GM19372 (cell line): ENCODE results near the gene ATP2C2.

Source experiments
- ATAC-seq: cut with Tn5 transposase; IDR thresholded peaks from one replicate; pipeline ENCODE4 v1.9.1; 2021; ENCODE audit warnings: mild to moderate bottlenecking, low read depth, moderate library complexity; ENCODE audit not compliant: unreplicated experiment

ATP2C2 gene

GRCh38 chr16:84463221-84463620 is 94.9 kb downstream of the ATP2C2 start:
- no peak for ATAC-seq

DNA sequence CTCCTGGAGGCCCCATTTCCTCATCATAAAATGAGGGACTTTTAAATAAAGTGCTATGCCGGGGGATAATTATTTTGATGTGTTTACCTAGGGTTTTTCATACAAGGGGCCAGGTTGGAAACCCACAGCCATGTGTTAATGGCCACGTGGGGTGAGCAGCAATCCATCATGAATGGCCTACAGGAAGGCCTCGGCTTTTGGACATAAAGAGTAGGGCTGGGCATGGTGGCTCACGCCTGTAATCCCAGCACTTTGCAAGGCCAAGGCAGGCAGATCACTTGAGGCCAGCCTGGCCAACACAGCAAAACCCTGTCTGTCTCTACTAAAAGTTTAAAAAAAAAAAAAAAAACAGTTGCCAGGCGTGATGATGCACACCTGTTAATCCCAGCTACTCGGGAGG is 95.8 kb downstream of the ATP2C2 start:
- ATAC-seq: no peak

DNA sequence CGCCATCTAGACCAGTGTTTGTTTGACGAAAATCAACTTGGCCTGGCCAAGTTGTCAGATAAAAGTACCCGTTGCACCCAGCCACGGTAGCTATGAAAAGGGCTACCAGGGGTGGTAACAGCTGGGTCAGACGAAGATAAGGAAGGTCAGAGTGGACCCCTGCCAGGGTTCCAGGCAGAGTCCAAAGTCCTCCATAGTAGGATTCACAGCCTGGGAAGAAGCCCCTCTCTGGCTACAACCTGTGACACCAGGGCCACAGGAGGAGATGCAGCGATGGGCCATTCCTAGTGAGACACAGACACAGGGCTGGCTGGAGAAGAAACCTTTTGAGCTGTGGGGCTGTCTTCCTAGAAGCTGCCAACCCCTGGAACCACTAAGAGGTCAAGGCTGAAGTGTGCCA is 96.8 kb downstream of the ATP2C2 start:
- ATAC-seq: no peak

- no peak for ATAC-seq
These were observed 98.4 kb downstream of the ATP2C2 start for GRCh38 chr16:84466692-84467091.

- no peak for ATAC-seq
These were observed 98.9 kb downstream of the ATP2C2 start for GRCh38 chr16:84467256-84467655.

- no peak for ATAC-seq
These were observed 99.4 kb downstream of the ATP2C2 start for GRCh38 chr16:84467709-84468108.

DNA sequence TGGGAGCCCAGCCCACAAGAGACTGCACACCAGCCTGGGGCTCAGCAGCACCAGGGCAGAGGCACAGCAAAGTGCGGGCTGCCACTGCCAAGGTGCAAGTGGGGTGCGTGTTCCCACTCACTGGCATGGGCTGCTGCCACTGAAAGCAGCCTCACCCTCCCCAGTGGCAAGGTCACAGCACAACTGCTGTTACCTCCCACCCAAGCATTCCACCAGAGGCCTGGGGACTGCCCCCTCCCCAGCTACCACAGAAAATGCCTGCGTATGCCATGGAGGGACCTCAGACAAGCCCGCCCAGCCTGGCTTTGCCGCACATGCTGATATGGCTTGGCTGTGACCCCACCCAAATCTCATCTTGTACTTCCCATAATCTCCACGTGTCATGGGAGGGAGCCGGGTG is 103.0 kb downstream of the ATP2C2 start:
- ATAC-seq: no peak

DNA sequence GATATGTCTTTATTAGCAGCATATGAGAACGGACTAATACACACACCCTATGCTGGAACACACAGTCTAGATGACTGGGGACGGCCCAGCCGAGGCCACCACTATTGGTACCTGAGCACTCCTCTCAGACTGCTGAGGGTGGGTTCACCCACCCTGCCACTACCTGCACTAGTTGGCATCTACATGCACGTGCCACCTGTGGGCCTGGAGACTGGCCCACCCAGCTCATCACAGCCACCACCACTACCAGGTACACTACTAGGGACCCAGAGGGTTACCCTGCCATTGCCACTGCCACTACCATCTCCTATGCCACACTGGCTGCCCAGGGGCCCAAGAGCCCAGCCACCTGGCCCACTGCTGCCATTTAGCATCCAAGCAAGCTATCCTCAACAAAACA is 103.6 kb downstream of the ATP2C2 start:
- no peak for ATAC-seq

GRCh38 chr16:84475643-84476240 is 107.4 kb downstream of the ATP2C2 start:
- ATAC-seq: no peak

GRCh38 chr16:84476401-84476800 is 108.1 kb downstream of the ATP2C2 start:
- ATAC-seq: no peak

DNA sequence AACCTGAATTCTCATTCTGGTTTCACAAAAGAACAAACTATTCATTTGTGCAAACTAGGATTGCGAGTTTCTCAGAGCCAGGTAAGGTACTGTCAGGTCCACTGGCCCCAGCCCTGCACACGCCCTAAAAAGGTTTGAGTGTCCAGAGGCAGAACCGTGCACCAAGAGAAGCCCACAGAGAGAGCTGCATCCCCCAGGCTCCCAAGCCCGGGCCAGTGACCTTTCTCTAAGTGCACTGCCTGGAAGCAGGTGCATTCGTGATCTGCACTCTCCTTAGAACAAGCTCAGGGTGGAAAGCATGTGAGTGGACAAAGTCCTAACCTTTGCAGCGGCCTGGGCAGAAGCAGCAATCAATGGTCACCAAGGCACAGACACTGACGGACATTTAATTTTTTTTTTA is 109.3 kb downstream of the ATP2C2 start:
- no peak for ATAC-seq

DNA sequence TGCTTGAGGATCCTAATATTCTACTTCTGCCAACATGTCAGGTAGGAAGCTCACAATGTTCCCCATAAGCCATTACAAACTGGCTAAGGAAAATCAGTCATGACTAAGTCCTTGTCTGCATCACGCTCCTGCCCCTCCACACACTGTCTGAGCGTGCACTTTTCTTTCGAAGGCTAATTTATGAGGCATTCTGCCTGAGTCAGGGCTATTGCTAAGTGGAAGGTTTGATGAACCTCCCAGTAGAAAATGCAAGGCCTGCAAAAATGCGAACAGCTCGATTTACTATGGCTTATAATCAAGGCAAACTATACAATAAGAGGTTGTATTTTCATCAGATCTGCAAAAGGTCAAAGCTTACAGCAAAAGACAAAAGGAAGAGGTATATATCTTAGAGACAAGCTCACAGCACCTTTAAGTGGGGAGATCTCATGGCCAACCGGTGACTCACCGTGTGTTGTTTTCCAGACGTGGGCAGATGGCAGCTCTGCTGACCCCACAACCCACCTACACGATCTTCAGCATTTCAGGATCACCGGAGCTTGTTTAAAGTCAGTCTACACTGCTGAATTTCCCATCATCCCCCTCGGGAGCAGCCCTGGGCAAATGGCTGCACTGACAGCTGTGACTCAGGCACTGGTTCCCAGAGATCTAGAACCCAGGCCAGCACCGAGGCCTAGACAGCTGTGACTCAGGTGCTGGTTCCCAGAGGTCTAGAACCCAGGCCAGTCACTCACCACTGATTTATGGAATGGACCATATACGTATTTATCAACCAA is 110.0 kb downstream of the ATP2C2 start:
- ATAC-seq: no peak

GRCh38 chr16:84479716-84480450 is 111.5 kb downstream of the ATP2C2 start:
- ATAC-seq: no peak

DNA sequence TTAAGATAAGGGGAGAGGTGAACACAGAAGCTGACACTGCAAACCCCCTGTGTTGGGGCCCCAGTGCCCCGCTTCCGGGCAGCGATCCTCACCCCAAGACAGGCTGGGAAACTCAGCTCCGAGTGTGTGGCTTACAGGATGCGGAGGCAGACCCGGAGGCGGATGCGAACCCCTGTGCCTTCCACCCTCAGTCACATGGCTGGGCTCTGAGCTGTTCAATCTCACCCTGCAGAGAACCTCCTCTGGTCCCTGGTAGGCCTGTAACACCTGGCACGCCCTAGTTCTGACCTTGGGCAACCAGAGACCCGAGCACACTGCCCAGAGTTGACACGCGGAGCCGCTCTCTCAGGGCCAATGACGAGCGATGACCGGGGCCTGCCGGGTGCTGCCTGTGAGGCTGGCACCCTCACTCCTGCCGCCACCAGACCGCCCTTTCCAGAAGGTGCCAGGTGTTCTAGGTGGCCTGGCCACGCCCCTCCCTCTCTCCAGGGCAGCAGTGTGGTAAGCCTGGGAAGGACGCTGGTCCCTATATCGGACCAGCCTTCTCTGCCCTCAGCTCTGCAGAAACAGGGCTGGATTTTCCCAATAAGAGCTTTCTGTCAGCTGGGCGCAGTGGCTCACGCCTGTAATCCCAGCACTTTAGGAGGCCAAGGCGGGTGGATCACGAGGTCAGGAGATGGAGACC is 112.9 kb downstream of the ATP2C2 start:
- no peak for ATAC-seq

DNA sequence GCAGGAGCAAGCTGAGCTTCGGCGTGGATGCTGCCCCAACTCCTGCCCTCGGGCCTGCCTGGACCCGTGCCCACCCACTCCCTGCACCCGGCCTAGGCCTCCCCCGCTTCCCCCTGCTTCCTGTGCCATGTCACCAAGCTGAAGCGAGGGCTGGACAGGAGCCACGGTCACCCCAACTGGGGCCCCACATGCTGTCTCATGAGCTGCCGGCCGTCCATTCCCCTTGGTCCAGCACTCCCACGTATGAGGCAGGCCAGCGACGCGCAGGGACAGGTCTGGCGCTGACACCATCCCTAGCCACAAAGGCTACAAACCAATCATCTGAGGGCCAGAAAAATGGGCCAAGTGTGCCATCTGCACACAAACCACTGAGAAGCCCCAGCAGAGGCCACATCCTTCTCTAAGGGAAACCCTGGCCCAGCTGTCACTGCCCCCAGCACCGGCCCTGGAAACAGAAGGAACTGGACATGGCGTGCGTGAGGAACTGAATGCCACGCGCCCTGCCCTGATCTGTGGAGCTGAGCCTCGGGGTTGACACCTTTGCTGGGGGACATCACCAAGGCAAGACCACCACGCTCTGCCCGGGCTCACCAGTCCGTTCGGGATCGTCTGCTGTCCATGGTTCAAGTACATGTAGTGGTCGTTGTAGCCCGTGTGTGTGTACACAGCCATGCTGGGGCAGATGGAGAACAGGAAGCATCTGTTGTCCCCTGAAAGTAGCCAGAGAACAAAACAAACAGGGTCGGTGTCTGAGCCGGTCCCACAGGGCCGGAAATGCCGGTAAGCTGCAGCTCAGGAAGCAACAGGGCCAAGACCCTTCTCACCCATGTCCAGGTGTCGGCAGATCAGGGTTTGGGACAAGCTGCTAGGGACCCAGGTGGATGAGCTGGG is 113.9 kb downstream of the ATP2C2 start:
- ATAC-seq: no peak

DNA sequence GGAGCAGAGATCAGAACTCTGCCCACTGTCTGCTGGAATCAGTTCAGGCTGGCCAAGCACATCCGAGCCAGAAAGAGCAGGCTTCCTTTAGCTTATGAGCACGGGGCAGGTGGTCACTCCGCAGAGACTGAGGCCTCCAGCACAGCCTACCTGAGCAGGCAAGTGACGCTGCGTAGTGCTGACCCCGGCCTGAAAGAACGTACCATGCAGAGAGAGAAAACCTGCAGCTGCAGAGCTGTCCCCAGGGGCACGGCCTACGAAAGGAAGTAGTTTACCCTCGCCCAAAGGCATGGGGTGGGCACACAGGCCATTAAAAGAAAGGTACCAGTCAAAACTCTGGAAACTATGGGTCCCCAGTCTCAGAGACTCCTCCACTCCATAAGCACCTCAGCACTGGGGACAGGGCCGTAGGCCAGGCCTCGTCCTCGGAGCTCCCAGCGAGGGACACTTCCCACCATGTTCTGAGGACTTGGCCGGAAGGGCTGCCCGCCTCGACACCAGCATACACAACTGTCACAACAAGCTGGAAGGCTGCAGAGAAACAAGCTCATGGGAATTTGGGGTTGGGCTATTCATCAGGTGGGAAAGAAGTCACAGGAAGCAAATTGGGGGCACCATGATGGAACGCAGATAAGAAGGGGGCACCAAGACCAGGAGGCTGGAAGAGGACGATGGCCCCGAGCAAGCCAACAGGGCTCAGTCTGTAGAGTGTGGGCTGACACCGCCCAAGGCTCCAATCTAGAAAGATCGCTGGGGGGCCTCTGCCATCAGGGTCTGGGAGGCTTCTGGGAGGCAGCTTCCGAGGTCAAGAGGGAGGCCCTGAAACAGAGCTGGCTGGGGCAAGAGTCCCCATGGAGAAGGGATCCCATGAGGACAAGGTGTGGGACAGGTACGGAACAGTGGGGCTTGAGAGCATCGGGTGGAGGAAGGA is 114.9 kb downstream of the ATP2C2 start:
- no peak for ATAC-seq

- ATAC-seq: no peak
These were observed 115.7 kb downstream of the ATP2C2 start for GRCh38 chr16:84483882-84484565.

DNA sequence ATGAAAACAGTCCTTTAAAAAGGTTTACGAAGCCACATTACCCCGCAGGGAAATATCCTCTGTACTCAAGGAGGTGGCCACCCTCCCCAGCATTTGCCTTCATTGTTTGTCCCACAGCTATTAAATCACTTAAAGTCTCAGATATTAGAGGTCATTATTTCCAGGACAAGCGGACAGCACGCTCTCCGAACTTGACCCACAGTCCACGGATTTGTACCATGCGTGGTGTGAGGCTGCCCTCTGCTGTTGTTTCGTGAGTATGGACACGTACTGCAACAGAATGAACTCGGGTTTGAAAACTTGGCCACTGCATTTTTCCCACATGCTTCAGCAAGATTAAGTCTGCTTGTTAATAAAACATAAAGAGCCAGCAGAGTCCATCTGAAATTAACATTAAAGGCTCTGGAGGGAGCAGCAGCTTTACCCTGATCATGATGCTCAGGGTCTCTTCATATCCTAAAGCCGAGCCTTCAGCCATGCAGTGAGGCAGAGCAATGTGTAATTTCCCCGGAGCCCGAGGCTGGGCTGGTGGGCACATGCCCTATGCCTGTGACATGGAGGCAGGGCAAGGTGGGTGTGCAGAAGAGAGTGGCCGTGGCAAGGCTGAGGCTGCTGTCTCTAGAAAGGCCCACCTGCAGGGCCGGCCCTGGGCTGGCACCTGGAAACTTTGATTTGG is 116.4 kb downstream of the ATP2C2 start:
- no peak for ATAC-seq
